Measurements from ENCODE around the gene HBS1L. TPM values are rescaled to one million over a fixed set of nuclear protein-coding genes. Genes with fewer than 3 reads are reported as not detected.

HBS1L gene
- total RNA-seq, 1 experiment from 2014 or later = 97.0 TPM

DNA sequence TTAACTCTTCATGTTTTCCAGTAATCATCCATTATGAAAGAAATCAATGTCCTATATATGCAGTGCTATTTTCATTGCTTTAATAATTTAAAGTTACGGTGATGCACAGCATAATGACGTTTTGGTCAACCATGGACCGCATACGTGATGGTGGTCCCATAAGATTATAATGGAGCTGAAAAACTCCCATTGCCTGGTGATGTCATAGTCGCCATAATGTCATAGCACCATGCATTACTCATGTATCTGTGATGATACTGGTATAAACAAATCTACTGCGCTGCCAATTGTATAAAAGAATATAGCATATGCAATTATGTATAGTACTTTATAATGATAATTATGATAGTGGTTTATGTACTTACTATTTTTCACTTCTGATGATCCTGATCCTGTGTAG is 62.5 kb downstream of the HBS1L start:
- H3K4me1 Mint-ChIP-seq (ENCODE audit: insufficient read depth, unreplicated experiment) = peaks cover 9% of the 10 kb centered on the region
- DNase-seq (ENCODE audit: unreplicated experiment) = no peak
- POLR2A ChIA-PET = interaction anchor here (1.6 kb wide), 1 partner anchor 14 kb away, joined by 3 read pairs; no protein-coding TSS in a partner anchor
- H3K9me3 Mint-ChIP-seq (ENCODE audit: unreplicated experiment) = no peaks in the 10 kb centered on the region
- CTCF ChIA-PET = interaction anchor here (0.6 to 1.0 kb wide), 3 partner anchors 10 to 332 kb away, joined by 3 to 5 read pairs (median 3); no protein-coding TSS in a partner anchor
- H3K27me3 Mint-ChIP-seq (ENCODE audit: insufficient read depth, unreplicated experiment) = no peaks in the 10 kb centered on the region
- BruUV-seq (replicated peaks) = no TSS peak
- H3K36me3 Mint-ChIP-seq (ENCODE audit: insufficient read depth, unreplicated experiment) = peaks cover 37% of the 10 kb centered on the region
- TF ChIP-seq, protein P1, sequence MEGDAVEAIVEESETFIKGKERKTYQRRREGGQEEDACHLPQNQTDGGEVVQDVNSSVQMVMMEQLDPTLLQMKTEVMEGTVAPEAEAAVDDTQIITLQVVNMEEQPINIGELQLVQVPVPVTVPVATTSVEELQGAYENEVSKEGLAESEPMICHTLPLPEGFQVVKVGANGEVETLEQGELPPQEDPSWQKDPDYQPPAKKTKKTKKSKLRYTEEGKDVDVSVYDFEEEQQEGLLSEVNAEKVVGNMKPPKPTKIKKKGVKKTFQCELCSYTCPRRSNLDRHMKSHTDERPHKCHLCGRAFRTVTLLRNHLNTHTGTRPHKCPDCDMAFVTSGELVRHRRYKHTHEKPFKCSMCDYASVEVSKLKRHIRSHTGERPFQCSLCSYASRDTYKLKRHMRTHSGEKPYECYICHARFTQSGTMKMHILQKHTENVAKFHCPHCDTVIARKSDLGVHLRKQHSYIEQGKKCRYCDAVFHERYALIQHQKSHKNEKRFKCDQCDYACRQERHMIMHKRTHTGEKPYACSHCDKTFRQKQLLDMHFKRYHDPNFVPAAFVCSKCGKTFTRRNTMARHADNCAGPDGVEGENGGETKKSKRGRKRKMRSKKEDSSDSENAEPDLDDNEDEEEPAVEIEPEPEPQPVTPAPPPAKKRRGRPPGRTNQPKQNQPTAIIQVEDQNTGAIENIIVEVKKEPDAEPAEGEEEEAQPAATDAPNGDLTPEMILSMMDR (IDR thresholded peaks at IDR 0.05; ENCODE audit: unreplicated experiment) = no peak
- intact Hi-C loops (cut with micrococcal nuclease) = no loop called here
- no peak overlapping the region for H3K27ac Mint-ChIP-seq (ENCODE audit: low read depth, unreplicated experiment)
- no peak overlapping the region for H3K4me3 Mint-ChIP-seq (ENCODE audit: unreplicated experiment)

DNA sequence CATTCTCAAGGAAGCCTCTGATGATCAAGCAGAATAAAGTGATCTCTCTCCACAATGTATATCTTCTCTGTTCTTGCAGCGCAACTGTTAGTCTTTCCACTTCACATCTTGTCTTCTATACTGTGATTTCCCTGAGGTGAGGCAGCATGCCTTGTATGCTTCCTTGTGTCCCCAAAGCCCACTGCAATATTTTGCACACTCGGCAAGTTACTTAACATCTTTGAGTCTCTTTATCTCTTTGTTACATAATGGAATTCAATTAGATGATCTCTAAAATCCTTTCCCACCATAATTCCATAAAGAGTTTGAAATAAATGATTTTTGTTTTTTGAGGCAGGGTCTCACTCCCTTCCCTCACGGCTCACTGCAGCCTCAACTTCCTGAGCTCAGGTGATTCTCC is 64.4 kb downstream of the HBS1L start:
- CTCF ChIA-PET = interaction anchor here (0.6 kb wide), 1 partner anchor 68 kb away, joined by 3 read pairs; no protein-coding TSS in a partner anchor
- BruUV-seq (replicated peaks) = no TSS peak
- Mint-ChIP-seq H3K9me3 (ENCODE audit: unreplicated experiment) (no peaks in the 10 kb centered on the region), H3K27me3 (ENCODE audit: insufficient read depth, unreplicated experiment) (no peaks in the 10 kb centered on the region), H3K4me3 (ENCODE audit: unreplicated experiment) (no peak overlapping the region), H3K36me3 (ENCODE audit: insufficient read depth, unreplicated experiment) (peaks cover 19% of the 10 kb centered on the region), H3K4me1 (ENCODE audit: insufficient read depth, unreplicated experiment) (peaks cover under 1% of the 10 kb centered on the region), H3K27ac (ENCODE audit: low read depth, unreplicated experiment) (no peak overlapping the region)
- POLR2A ChIA-PET = no interaction called here
- intact Hi-C loops (cut with micrococcal nuclease) = no loop called here
- TF ChIP-seq, protein P1 (IDR thresholded peaks at IDR 0.05; ENCODE audit: unreplicated experiment) = no peak
- no peak for DNase-seq (ENCODE audit: unreplicated experiment)

DNA sequence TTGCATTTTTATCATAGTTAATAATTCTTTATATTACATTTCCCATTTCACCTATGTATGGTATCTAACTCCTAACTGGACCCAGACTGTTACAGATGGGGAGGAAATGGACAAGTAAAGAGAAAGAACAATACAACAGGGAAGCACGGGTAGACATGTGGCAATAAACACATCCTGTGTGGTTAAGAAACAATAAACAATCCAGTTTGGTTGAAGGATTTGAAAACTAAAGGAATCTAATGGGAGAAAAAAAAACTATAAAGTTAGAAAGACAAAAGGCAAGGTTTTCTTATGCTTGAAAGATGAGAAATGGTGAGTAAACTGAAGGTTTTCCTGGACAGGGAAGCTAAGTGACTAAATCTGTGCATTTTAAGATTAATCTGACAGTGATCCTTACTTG is 69.8 kb downstream of the HBS1L start:
- Mint-ChIP-seq H3K4me3 (ENCODE audit: unreplicated experiment) (no peak overlapping the region), H3K27me3 (ENCODE audit: insufficient read depth, unreplicated experiment) (no peaks in the 10 kb centered on the region), H3K9me3 (ENCODE audit: unreplicated experiment) (no peaks in the 10 kb centered on the region), H3K36me3 (ENCODE audit: insufficient read depth, unreplicated experiment) (peaks cover 33% of the 10 kb centered on the region), H3K27ac (ENCODE audit: low read depth, unreplicated experiment) (no peak overlapping the region), H3K4me1 (ENCODE audit: insufficient read depth, unreplicated experiment) (peaks cover 13% of the 10 kb centered on the region)
- DNase-seq (ENCODE audit: unreplicated experiment) = peak; percentile 41
- ChIA-PET CTCF (no interaction called here), POLR2A (no interaction called here)
- intact Hi-C loops (cut with micrococcal nuclease) = no loop called here
- TF ChIP-seq, protein P1 (IDR thresholded peaks at IDR 0.05; ENCODE audit: unreplicated experiment) = no peak
- no TSS peak for BruUV-seq (replicated peaks)

DNA sequence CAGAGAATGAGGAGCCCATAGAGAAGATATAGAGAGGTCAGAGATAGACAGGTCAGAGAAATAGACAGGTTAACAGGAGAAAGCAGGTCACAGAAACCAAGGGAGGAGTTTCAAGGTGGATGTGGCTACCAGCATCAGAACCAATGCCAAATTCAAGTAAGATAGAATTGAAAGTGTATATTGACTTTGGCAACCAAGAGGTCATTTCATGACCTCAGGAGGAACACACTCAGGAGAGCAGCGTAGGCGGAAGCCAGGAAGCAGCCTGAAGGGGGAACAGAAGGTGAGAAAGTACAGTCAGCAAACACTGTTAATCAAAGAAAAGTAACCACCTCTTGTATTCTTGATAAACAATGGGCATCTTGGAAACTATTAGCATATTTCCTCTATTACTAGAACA is 70.8 kb downstream of the HBS1L start:
- TF ChIP-seq, protein P1 (IDR thresholded peaks at IDR 0.05; ENCODE audit: unreplicated experiment) = no peak
- H3K27me3 Mint-ChIP-seq (ENCODE audit: insufficient read depth, unreplicated experiment) = no peaks in the 10 kb centered on the region
- no peak overlapping the region for H3K4me3 Mint-ChIP-seq (ENCODE audit: unreplicated experiment)
- ChIA-PET POLR2A (interaction anchor here (0.8 kb wide), 1 partner anchor 15 kb away, joined by 3 read pairs; no protein-coding TSS in a partner anchor), CTCF (no interaction called here)
- no peak overlapping the region for H3K27ac Mint-ChIP-seq (ENCODE audit: low read depth, unreplicated experiment)
- intact Hi-C loops (cut with micrococcal nuclease) = no loop called here
- no peak for DNase-seq (ENCODE audit: unreplicated experiment)
- BruUV-seq (replicated peaks) = no TSS peak
- H3K36me3 Mint-ChIP-seq (ENCODE audit: insufficient read depth, unreplicated experiment) = peaks cover 38% of the 10 kb centered on the region
- no peaks in the 10 kb centered on the region for H3K9me3 Mint-ChIP-seq (ENCODE audit: unreplicated experiment)
- peaks cover 13% of the 10 kb centered on the region for H3K4me1 Mint-ChIP-seq (ENCODE audit: insufficient read depth, unreplicated experiment)
